ENCODE results near the gene TTC4.
"Not testable (repeated sequence)": the region's sequence is repeated elsewhere in the genome, so short reads cannot be mapped to it uniquely, and the experiment has no call there.

Gene TTC4

DNA sequence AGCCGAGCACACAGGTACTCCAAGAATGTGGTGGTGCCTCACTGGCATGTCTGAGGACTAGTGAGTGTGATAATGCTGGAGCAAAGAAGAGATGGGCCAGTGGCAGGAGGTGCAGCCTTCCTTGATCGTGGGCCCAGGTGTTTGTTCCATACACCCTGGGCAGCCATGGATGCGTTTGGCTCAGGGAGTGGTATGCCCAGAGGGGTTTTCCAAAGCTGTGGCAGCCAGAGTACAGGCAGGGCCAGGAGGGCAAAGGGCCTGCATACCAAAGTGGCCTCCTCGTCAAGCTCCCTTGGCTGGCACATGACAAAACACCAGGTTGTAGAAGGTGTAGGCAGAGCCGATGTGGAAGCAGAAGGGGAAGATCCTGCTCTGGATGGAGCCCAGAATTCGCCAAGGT, 29.6 kb downstream of the TTC4 start:
- no peak for DNase-seq (ENCODE audit: low read depth in 2 of 3, low spot score in 2 of 3)

DNA sequence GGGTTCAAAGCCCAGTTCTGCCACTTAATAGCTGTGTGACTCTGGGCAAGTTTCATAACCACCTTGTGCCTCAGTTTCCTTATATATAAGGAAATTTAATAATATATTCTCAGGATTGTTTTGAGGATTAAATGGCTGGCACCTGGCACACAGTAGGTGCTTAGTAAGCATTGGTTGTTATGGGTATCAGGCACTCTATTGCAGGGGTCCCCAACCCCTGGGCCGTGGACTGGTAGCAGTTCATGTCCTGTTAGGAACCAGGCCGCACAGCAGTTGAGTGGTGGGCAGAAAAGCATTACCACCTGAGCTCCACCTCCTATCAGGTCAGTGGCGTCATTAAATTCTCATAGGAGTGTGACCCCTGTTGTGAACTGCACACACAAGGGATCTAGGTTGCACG, 30.2 kb downstream of the TTC4 start:
- no peak for DNase-seq (ENCODE audit: low read depth in 2 of 3, low spot score in 2 of 3)

- DNase-seq (ENCODE audit: low read depth in 2 of 3, low spot score in 2 of 3): no peak
Measured at GRCh38 chr1:54748094-54748835, 32.6 kb downstream of the TTC4 start.

DNA sequence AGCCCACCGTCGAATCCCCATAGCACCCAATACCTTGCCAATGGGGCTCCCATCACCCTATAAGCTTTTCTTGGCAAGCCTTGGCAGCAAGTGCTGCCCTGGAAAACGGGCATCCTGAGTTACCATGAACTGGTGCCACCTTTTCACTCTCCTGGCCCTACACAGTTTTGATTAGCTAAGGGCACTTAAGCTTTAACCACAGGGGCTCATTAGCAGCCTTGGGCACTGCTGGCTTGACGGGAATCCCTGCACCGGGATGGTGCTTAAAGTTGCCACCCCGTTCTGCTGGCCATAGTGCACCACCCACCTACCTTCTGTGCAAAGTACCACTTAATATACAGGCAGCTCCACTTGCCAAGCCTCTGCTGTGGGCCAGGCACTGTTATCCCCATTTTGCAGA, 34.9 kb downstream of the TTC4 start:
- DNase-seq (ENCODE audit: low read depth in 2 of 3, low spot score in 2 of 3): no peak

DNA sequence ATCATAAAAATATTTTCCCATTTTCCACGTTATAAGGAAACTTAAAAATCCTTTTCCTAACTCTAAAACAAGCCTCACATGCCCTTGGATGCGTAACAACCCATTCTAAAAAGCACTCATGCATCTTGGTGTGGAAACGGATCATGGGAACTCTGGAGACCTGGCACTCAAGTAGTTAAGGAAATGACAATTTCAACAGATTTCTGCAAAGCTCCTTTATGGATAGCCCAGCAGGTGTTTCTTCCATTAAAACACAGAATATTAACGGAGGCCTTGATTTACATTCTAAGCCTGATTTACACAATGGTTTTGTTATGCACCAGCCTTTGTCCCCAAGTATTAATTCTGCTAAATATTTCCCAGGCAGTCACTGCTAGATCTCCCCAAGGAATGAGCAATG, 35.8 kb downstream of the TTC4 start:
- no peak for DNase-seq (ENCODE audit: low read depth in 2 of 3, low spot score in 2 of 3)

GRCh38 chr1:54754045-54754444, 38.4 kb downstream of the TTC4 start:
- DNase-seq (ENCODE audit: low read depth in 2 of 3, low spot score in 2 of 3): no peak

GRCh38 chr1:54754486-54755285, 39.0 kb downstream of the TTC4 start:
- no peak for DNase-seq (ENCODE audit: low read depth in 2 of 3, low spot score in 2 of 3)

DNA sequence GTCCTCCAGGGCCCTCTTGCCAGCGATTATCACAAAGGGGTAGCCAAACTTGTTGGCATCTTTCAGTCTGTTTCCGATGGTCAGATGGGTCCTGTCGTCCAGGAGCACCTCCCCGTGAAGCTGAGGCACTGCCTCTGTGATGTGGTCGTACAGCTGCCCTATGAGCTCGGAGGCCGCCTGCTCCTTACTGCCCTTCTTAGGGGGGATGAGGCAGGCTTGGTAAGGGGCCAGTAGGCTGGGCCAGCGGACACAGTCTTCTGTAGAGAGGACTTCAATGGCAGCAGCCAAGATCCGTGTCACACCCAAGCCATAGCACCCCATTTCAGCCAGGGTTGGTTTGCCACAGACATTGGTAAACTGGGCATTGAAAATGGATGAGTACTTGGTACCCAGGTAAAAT, 42.2 kb downstream of the TTC4 start:
- DNase-seq (ENCODE audit: low read depth in 2 of 3, low spot score in 2 of 3): no peak

GRCh38 chr1:54758678-54759348, 43.2 kb downstream of the TTC4 start:
- no peak for DNase-seq (ENCODE audit: low read depth in 2 of 3, low spot score in 2 of 3)

DNA sequence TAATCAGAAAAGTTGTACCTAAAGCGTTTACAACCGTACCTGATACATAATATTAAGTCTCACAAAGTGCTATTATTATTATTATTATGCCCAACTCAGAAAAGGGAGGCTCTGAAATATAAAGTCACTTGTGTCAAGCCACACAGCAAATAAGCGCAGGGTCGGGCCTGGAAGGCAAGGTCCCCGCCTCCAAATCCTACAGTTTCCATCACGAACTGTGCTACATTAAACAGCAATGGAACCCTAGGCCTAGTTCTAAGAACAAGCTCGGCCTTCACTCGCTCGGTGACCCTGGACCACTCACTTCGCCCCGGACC, 48.1 kb downstream of the TTC4 start:
- DNase-seq (ENCODE audit: low read depth in 2 of 3, low spot score in 2 of 3): no peak

DNA sequence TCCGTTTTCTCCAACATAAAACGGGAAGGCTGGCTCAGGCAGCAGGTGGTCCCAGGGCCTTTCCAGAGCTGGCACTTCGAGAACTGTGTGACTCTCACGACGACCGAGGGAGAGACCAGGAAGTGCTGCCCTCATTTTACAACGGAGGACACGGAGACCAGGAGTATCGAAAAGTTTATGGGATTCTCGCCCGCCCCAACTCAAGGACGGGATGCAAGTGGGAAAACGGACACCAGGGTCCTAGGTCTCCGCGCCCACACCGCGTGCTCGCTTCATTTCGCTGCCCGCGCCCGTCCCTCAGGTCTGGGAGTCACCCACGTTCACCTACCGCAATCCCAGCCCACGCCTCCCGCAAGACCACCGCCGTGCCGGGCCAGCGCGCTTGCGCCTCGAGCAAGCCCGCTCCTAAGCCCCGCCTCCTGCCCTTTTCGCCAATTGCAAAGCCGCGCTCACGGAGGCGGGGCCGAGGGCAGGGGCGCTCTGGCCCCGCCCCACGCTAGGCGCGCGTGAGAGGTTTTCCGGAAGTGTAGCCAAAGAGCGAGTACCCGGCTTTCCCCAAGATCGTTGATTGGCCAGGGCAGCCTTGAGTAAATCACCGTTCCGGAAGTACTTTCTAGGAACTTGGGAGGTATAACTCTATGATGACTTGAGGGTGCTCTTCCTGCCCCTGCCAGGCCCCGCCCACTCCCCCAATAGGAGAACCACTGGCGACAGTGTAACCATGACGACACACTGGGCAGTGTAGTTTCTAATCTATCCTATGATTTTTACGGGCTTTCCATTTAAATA, 48.7 kb downstream of the TTC4 start, which contains the start of gene PARS2:
Gene PARS2, minus strand, starts transcription at position 391 of the 789 bp plus-strand sequence. CDS start 5,362 bp downstream, outside the sequence.
- DNase-seq (ENCODE audit: low read depth in 2 of 3, low spot score in 2 of 3): peak; percentile 88 to 93 (median 91)

GRCh38 chr1:54764922-54765561, 49.4 kb downstream of the TTC4 start:
- DNase-seq (ENCODE audit: low read depth in 2 of 3, low spot score in 2 of 3): no peak

GRCh38 chr1:54766726-54767125, 51.1 kb downstream of the TTC4 start:
- DNase-seq (ENCODE audit: low read depth in 2 of 3, low spot score in 2 of 3): no peak

- no peak for DNase-seq (ENCODE audit: low read depth in 2 of 3, low spot score in 2 of 3)
Measured at GRCh38 chr1:54767526-54767925, 51.9 kb downstream of the TTC4 start.

GRCh38 chr1:54768093-54768492, 52.4 kb downstream of the TTC4 start:
- no peak for DNase-seq (ENCODE audit: low read depth in 2 of 3, low spot score in 2 of 3)

DNA sequence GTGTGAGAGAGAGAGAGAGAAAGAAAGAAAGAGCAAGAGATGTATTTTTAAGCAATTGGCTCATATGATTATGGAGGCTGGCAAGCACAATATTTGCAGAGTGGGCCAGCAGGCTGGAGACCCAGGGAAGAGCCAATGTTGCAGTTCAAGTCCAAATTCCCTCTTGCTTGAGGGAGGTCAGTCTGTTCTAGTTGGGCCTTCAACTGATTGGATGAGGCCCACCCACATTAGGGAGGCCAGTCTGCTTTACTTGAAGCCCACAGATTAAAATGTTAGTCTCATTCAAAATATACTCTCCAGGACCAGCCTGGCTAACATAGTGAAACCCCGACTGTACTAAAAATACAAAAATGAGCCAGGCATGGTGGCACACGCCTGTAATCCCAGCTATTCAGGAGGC, 57.3 kb downstream of the TTC4 start:
- DNase-seq (ENCODE audit: low read depth in 2 of 3, low spot score in 2 of 3): no peak

- DNase-seq (ENCODE audit: low read depth in 2 of 3, low spot score in 2 of 3): no peak
Measured at GRCh38 chr1:54774820-54775498, 59.3 kb downstream of the TTC4 start.

GRCh38 chr1:54775828-54776721, 60.4 kb downstream of the TTC4 start:
- DNase-seq (ENCODE audit: low read depth in 2 of 3, low spot score in 2 of 3): not testable (repeated sequence)

- DNase-seq (ENCODE audit: low read depth in 2 of 3, low spot score in 2 of 3): no peak
Measured at GRCh38 chr1:54777011-54777410, 61.4 kb downstream of the TTC4 start.

All from activated CD8-positive, alpha-beta memory T cell treated with anti-CD3 and anti-CD28 coated beads for 48 hours (primary cell).